Effector memory CD4-positive, alpha-beta T cell (primary cell): ENCODE data around the gene ODR4.
"Not testable (repeated sequence)": the region's sequence is repeated elsewhere in the genome, so short reads cannot be mapped to it uniquely, and the experiment has no call there.

Experiments used
- DNase-seq, 3 donors: peaks; one replicate each; pipeline ENCODE4 v3.0.0-alpha.2; 2020
- H3K27ac ChIP-seq: 2 replicates; pipeline ENCODE4 v1.7.0; 2013; ENCODE audit warnings: mild to moderate bottlenecking, low read length, moderate library complexity; ENCODE audit not compliant: insufficient read depth, poor library complexity, severe bottlenecking
- H3K27me3 ChIP-seq: replicated peaks from 2 replicates; pipeline ENCODE4 v1.7.0; 2013; ENCODE audit warnings: mild to moderate bottlenecking, low read length; ENCODE audit not compliant: insufficient read depth, control insufficient read depth, poor library complexity, severe bottlenecking
- H3K36me3 ChIP-seq: 2 replicates; pipeline ENCODE4 v1.7.0; 2013; ENCODE audit warnings: mild to moderate bottlenecking, low read length, moderate library complexity; ENCODE audit not compliant: control insufficient read depth, insufficient read depth
- H3K4me1 ChIP-seq: 2 replicates; pipeline ENCODE4 v1.7.0; 2013; ENCODE audit warnings: low read length, mild to moderate bottlenecking; ENCODE audit not compliant: control insufficient read depth, insufficient read depth, poor library complexity, severe bottlenecking
- H3K4me3 ChIP-seq: 2 replicates; pipeline ENCODE4 v1.7.0; 2013; ENCODE audit warnings: low read length, low read depth, mild to moderate bottlenecking; ENCODE audit not compliant: insufficient read depth, poor library complexity, severe bottlenecking
- H3K9me3 ChIP-seq: 2 replicates; pipeline ENCODE4 v1.7.0; 2013; ENCODE audit warnings: mild to moderate bottlenecking, low read length, moderate library complexity; ENCODE audit not compliant: control insufficient read depth

The ODR4 gene

DNA sequence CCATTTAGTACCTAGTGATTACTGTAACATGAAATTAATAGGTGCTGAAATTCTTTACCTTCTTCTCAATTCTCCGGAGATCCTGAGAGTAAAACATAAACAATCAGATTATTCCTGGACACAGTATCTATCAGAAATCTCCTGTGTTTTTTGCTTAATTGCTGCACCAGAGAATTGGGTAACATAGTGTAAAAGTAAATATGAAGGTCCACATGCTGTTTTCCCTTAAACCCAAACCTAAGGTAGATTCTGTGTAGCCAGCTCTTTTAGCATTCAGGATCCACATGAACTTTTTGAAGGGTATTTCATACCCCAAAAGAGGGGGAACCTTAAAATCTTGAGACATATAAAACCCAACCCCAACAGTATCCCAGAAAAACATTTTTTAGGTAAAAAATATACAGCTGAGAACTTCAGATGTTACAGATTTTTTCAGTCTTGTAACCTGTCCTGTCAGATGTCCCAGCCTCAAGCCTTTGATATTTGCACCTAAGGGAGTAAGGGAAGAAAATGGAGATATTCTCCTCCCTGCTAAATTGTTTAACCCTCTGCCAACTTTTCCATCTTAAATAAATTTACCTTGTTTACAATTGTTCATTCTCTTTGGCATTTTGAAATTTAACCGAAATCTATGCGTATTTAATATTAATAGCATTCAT, 11.2 kb downstream of the ODR4 start:
- peaks cover 48% of the 10 kb centered on the region for H3K36me3 ChIP-seq
- no peaks in the 10 kb centered on the region for H3K4me1 ChIP-seq
- no peaks in the 10 kb centered on the region for H3K9me3 ChIP-seq
- H3K27me3 ChIP-seq: no peaks in the 10 kb centered on the region
- H3K27ac ChIP-seq: no peak overlapping the region
- DNase-seq: no peak
- H3K4me3 ChIP-seq: no peak overlapping the region

DNA sequence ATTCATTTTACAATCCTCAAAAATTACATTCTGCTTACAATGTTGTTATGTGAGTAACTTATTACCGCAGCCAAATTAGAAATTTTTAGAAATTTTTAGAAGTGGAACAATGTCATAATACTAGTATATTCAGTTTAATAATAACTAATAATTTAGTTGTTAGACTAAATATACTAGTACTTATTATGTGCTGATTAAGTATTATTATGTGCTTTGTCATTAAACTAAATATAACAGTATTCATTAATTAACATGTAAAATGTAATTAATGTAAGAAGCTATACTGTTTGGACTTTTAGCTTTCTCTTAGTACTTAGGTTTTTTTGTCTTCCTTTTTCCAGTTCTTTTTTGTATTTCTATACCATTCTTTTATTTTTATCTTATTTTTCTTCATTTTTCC, 15.3 kb downstream of the ODR4 start:
- Histone ChIP-seq H3K36me3 (peaks cover 40% of the 10 kb centered on the region), H3K27ac (no peak overlapping the region), H3K4me1 (no peaks in the 10 kb centered on the region), H3K4me3 (no peak overlapping the region), H3K27me3 (no peaks in the 10 kb centered on the region), H3K9me3 (no peaks in the 10 kb centered on the region)
- DNase-seq: no peak

DNA sequence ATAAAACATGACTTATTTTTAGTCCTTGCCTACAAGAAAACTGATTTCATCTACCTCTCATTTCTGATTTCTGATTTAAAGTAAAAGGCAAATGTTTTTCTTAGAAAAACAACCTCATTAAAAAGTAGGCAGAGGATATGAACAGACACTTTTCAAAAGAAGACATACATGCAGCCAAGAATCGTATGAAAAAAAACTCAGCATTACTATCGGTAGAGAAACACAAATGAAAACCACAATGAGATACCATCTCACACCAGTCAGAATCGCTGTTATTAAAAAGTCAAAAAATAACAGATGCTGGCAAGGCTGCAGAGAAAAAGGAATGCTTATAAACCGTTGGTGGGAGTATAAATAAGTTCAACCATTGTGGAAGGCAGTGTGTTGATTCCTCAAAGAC, 16.2 kb downstream of the ODR4 start:
- DNase-seq: no peak
- Histone ChIP-seq H3K27ac (no peak overlapping the region), H3K4me3 (no peak overlapping the region), H3K36me3 (peaks cover 39% of the 10 kb centered on the region), H3K4me1 (no peaks in the 10 kb centered on the region), H3K9me3 (no peaks in the 10 kb centered on the region), H3K27me3 (no peaks in the 10 kb centered on the region)

DNA sequence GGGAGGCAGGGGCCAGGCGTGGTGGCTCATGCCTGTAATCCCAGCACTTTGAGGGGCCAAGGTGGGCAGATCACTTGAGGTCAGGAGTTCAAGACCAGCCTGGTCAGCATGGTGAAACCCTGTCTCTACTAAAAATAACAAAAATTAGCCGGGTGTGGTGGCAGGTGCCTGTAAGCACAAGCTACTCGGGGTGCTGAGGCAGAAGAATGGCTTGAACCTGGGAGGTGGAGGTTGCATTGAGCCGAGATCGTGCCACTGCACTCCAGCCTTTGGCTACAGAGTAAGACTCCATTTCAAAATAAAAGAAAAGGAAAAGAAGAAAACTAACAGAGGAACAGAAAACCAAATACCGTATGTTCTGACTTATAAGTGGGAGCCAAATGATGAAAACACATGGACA, 17.1 kb downstream of the ODR4 start:
- DNase-seq, H3K27ac ChIP-seq, H3K27me3 ChIP-seq, H3K4me3 ChIP-seq, H3K4me1 ChIP-seq, H3K9me3 ChIP-seq: not testable (repeated sequence)
- peaks cover 38% of the 10 kb centered on the region for H3K36me3 ChIP-seq

DNA sequence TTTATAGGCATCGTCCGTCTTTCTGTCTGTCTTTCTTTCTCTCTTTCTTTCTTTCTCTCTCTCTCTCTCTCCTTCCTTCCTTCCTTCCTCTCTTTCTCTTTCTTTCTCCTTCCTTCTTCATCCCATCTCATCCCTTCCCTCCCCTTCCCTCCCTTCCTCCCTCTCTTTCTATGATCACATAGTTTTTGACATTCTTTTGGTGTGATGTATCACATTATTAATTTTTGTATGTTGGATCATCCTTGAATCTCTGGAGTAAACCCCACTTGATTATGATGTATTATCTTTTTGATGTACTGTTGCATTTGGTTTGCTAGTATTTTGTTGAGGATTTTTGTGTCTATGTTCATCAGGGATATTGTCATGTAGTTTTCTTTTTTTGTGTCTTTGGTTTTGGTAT, 25.8 kb downstream of the ODR4 start:
- H3K27me3 ChIP-seq, H3K27ac ChIP-seq, DNase-seq, H3K4me3 ChIP-seq, H3K4me1 ChIP-seq, H3K9me3 ChIP-seq: not testable (repeated sequence)
- peaks cover 24% of the 10 kb centered on the region for H3K36me3 ChIP-seq

DNA sequence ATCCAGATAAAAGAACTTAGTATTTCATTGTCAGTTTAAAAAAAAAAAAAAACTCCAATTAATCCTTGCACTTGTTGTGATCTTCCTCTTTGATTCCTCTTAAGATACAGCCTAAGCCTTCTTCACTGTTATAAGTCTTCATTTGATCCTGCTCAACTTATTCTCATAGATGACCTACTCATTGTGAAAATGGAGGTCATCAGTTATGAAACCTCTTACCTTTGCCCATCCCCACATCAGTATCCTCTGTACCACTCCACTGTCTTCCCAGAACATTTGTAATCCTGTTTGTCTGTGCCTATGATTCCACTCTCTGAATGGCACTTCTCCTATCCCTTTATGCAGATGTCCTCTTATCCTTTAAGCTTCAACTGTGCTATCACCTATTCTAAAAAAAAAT, 28.0 kb downstream of the ODR4 start:
- H3K27ac ChIP-seq: no peak overlapping the region
- H3K27me3 ChIP-seq: no peaks in the 10 kb centered on the region
- H3K4me1 ChIP-seq: no peaks in the 10 kb centered on the region
- H3K4me3 ChIP-seq: no peak overlapping the region
- H3K9me3 ChIP-seq: no peaks in the 10 kb centered on the region
- H3K36me3 ChIP-seq: peaks cover 32% of the 10 kb centered on the region
- no peak for DNase-seq

DNA sequence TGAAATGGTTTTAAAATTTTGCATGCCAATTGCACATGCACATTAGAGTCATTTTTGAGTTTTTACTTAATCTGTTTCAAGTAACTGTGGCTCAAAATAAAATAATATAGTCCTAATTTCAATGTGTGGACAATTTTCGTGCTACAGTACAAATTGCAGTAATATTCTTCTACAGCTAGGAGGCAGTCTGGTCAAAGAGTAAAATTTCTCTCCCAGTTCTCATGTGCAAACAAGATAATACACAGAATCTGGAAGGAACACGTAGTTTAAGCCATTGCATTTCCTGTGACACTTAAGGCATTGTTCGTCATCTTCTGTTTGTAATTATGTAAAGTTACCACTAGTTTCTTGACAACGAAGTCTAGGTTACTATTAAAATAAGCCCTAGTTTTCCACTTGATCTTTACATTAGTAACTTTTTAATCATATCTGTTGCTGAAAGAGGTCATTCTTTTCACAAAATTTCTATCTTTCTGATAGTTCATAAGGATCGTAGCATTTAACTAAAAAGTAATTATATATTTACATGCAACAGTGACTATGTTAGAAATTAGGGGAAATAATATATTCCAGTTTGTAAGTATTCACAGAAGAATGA, 28.9 kb downstream of the ODR4 start:
- Histone ChIP-seq H3K27ac (no peak overlapping the region), H3K9me3 (no peaks in the 10 kb centered on the region), H3K36me3 (peaks cover 26% of the 10 kb centered on the region), H3K4me3 (no peak overlapping the region), H3K27me3 (no peaks in the 10 kb centered on the region), H3K4me1 (no peaks in the 10 kb centered on the region)
- DNase-seq: no peak

DNA sequence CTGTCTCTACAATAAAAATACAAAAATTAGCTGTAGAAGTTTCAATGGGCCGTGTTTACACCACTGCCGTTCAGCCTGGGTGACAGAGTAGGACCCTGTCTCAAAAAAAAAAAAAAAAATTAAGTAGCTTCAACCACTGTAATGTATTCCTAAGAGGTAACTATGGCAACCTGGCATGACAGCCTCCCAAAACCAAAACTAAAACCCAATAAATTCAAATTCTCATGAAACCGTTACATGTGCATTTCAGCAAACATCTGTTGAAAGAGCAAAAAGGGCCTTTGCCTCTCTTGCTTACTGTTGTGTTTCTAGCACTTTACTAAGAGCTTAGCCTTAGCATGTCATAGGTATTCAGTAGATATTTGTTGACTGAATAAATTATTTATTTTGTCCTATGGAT, 33.5 kb downstream of the ODR4 start:
- H3K27me3 ChIP-seq: no peaks in the 10 kb centered on the region
- H3K4me1 ChIP-seq: no peaks in the 10 kb centered on the region
- peaks cover 24% of the 10 kb centered on the region for H3K36me3 ChIP-seq
- no peaks in the 10 kb centered on the region for H3K9me3 ChIP-seq
- H3K27ac ChIP-seq: no peak overlapping the region
- no peak for DNase-seq
- H3K4me3 ChIP-seq: no peak overlapping the region

DNA sequence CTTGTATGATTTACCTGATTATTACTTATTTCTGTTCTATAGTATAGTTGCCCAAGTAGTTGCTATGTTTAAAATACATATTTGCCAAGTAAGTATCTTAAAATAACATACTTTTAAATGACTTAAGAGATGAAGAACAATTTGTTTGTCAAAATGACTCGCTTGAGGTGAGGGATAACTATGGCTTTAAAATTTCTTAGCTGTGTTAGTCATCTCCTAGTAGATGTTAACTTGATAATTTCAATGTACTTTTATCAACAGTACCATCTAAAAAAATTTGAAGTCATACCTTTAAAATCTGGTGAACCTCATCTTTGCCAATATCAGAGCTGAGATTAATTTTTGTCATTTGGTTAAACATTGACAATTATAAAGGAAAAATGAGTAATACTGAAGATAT, 37.7 kb downstream of the ODR4 start:
- H3K9me3 ChIP-seq: no peaks in the 10 kb centered on the region
- H3K4me1 ChIP-seq: no peaks in the 10 kb centered on the region
- no peak overlapping the region for H3K4me3 ChIP-seq
- H3K36me3 ChIP-seq: peaks cover 9% of the 10 kb centered on the region
- DNase-seq: no peak
- no peak overlapping the region for H3K27ac ChIP-seq
- H3K27me3 ChIP-seq: no peaks in the 10 kb centered on the region

DNA sequence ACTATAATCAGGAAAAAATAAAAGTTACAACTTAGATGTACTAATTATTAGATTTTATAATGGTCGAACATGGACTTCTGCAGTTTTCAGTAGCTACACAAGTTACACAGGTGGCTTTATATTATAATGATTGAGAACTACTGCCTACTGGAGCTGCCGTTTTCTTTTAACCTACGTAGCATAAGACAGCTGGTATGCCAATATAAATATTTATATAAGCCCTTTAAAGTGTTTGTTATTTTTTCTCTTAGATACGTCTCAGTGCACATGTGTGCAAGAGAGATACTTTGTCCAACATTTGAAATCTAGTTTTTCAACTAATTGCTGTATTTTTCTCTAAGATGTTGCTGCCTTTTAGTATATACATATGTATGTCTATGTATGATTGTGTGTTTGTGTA, 42.9 kb downstream of the ODR4 start:
- no peak overlapping the region for H3K27ac ChIP-seq
- no peak overlapping the region for H3K4me3 ChIP-seq
- DNase-seq: no peak
- H3K4me1 ChIP-seq: no peaks in the 10 kb centered on the region
- H3K9me3 ChIP-seq: no peaks in the 10 kb centered on the region
- no peaks in the 10 kb centered on the region for H3K27me3 ChIP-seq
- H3K36me3 ChIP-seq: peaks cover 14% of the 10 kb centered on the region
